DMS153 (cell line): Measurements from ENCODE around the gene PCDHGC3.
"Not testable (repeated sequence)": the region's sequence is repeated elsewhere in the genome, so short reads cannot be mapped to it uniquely, and the experiment has no call there.

Experiments
- DNase-seq: peaks from one replicate; lab custom pipeline; 2025; lab: John Stamatoyannopoulos, UW

Gene PCDHGC3

DNA sequence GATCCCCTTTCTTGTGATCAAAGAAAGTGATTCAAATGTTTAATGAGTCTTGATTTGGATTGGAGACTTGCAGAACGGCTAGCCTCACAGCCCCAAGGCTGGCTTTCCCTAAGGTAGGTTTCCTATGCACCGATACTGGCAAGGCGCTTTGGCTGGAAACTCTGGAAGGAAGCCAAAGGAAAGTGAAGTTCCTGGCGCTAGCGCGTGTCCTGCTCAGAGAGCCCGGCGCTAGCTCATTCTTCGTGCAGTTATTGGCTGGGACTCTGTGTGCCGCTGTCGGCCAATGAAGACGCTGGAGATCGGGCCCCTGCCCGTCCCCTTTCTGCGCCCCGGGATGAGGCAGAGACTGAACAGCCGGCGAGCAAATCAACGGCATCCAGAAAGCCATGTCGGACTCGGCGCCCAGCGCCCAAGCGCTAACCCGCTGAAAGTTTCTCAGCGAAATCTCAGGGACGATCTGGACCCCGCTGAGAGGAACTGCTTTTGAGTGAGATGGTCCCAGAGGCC is at the start of gene PCDHGC3:
Gene PCDHGC3, plus strand, starts transcription at position 342 of the 507 bp plus-strand sequence. Its CDS starts 151 bp downstream, at position 493.
- peak; percentile 65 for DNase-seq

GRCh38 chr5:141427783-141428426 is 47.9 kb upstream of the PCDHGC3 start:
- DNase-seq = no peak

GRCh38 chr5:141430332-141431113 is 45.2 kb upstream of the PCDHGC3 start, which contains the start of gene PCDHGA12:
TSS of gene PCDHGA12 (plus strand) at chr5:141430507. CDS start at chr5:141430760, 253 bp downstream.
- no peak for DNase-seq

- DNase-seq = no peak
These were observed 44.5 kb upstream of the PCDHGC3 start for GRCh38 chr5:141431286-141431685.

DNA sequence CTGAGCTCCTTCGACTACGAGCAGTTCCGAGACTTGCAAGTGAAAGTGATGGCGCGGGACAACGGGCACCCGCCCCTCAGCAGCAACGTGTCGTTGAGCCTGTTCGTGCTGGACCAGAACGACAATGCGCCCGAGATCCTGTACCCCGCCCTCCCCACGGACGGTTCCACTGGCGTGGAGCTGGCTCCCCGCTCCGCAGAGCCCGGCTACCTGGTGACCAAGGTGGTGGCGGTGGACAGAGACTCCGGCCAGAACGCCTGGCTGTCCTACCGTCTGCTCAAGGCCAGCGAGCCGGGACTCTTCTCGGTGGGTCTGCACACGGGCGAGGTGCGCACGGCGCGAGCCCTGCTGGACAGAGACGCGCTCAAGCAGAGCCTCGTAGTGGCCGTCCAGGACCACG is 43.5 kb upstream of the PCDHGC3 start:
- DNase-seq = not testable (repeated sequence)

DNA sequence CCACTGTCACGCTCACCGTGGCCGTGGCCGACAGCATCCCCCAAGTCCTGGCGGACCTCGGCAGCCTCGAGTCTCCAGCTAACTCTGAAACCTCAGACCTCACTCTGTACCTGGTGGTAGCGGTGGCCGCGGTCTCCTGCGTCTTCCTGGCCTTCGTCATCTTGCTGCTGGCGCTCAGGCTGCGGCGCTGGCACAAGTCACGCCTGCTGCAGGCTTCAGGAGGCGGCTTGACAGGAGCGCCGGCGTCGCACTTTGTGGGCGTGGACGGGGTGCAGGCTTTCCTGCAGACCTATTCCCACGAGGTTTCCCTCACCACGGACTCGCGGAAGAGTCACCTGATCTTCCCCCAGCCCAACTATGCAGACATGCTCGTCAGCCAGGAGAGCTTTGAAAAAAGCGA is 43.0 kb upstream of the PCDHGC3 start:
- DNase-seq = not testable (repeated sequence)

DNA sequence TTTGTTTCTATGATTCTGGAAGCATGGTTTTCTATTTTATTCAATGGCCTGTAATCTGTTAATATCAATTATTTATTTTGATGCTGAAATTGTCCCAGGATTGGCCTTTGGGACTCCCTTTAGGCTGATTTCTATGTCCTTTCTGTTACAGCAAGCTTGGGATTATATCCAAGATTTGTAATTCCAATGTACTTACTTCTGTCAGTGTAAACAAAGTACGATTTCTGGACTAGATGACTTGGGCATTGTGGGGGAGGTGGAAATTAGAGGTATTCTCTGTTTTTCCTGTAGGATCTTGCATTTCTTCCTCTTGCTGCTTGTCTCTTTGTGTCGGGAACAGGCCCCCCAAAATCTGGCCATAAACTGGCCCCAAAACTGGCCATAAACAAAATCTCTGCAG is 41.8 kb upstream of the PCDHGC3 start:
- no peak for DNase-seq

DNA sequence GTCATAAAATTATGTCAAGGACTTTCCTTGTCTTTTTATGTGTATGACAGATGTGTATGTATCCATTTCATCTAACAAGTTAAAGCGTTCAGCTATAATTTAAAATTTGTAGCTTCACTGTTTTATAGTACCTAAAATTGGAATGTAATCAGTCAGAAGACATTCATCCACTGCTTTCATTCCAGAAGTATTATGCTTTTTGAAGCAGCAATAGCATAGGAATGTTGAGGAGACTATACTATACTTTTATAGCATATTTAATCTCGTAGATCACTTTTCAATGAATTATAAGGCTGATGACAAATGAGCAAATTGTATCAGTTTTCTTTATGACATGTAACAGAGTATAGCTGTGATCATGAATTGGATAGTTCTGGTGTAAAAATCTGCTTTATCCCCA is 38.5 kb upstream of the PCDHGC3 start:
- DNase-seq = no peak

DNA sequence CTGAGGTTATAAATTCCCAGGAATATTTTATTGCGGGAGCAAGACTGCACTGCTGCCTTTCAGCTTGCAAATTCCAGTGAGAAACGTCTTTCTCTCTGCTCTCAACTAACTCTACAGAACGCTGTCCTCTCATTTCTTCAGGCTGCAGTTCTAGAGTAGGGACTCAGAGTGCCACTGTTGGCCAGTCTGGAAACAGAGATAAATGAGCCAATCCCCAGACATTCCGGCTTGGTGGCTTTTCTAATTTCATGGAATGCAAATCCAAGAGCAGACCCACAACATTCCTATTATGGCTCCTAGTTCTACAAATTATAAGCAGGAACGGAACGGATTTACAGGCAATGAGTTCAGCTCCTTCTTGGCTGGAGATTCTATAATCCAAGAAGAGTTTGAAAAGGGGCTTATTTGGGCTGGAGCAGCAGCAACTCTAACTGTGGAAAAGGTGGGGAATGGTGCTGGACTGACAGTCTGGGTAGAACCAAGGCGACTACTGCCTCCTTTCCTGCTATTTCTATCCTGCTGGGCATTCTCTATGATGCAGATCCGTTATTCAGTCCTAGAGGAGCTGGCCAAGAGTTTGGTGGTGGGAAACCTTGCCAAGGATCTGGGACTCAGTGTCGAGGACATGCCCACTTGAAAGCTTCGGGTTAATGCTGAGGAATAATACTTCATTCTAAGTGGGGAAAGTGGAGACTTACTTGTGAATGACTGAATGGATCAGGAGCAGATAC is 36.2 kb upstream of the PCDHGC3 start:
- DNase-seq = no peak

- no peak for DNase-seq
These were observed 35.4 kb upstream of the PCDHGC3 start for GRCh38 chr5:141440341-141440740.

- no peak for DNase-seq
These were observed 34.1 kb upstream of the PCDHGC3 start for GRCh38 chr5:141441571-141442170.

GRCh38 chr5:141465351-141465750 is 10.4 kb upstream of the PCDHGC3 start:
- no peak for DNase-seq

DNA sequence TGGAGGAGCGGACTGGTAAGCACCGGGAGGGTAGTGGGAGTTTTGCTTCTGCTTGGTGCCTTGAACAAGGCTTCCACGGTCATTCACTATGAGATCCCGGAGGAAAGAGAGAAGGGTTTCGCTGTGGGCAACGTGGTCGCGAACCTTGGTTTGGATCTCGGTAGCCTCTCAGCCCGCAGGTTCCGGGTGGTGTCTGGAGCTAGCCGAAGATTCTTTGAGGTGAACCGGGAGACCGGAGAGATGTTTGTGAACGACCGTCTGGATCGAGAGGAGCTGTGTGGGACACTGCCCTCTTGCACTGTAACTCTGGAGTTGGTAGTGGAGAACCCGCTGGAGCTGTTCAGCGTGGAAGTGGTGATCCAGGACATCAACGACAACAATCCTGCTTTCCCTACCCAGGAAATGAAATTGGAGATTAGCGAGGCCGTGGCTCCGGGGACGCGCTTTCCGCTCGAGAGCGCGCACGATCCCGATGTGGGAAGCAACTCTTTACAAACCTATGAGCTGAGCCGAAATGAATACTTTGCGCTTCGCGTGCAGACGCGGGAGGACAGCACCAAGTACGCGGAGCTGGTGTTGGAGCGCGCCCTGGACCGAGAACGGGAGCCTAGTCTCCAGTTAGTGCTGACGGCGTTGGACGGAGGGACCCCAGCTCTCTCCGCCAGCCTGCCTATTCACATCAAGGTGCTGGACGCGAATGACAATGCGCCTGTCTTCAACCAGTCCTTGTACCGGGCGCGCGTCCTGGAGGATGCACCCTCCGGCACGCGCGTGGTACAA is 556 bp downstream of the PCDHGC3 start:
- DNase-seq = peak; percentile 17

GRCh38 chr5:141477044-141477575 is 1.3 kb downstream of the PCDHGC3 start:
- no peak for DNase-seq

GRCh38 chr5:141477815-141478214 is 2.0 kb downstream of the PCDHGC3 start:
- DNase-seq = no peak

- DNase-seq = peak; percentile 5
These were observed 2.7 kb downstream of the PCDHGC3 start for GRCh38 chr5:141478321-141478945.

DNA sequence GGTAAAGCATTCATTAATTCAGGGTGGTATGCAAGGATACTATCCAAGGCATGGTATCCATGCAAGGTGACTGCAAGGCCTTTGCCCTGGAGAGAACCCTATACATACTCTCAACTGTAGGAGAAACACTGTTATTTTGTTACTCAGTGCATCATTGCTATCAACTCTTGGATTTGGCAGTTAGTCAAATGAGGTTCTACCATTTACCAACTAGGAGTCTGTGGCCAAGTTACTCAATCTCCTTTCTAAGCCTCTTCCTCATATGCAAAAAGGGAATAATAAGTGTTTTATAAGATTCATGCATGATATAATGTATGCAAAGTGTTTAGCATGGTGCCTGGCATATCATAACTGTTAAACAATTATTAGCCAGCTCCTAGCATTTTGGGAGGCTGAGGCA is 4.0 kb downstream of the PCDHGC3 start:
- DNase-seq = no peak

DNA sequence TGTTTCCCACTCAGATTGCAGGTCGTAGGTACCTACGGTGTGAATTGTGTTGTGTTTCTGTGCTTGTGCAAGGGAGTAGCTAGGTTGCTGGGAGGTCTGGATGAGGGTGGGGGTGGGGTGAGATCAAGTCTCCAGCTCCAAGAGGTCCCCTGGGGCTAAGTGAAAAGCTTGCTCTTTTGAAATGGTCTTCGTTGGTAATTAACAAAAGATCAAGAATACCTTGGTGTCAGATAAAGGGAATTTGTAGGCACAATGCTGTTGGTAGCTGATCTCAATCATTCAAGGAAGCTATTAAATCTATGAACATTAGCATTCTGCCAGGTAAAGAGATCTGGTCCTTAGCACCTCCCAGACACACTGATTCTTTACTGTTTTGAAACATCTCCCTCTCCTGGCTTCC is 8.1 kb downstream of the PCDHGC3 start:
- peak; percentile 3 for DNase-seq

- no peak for DNase-seq
These were observed 8.5 kb downstream of the PCDHGC3 start for GRCh38 chr5:141484310-141484640.

- no peak for DNase-seq
These were observed 9.0 kb downstream of the PCDHGC3 start, which contains the start of gene PCDHGC4 for GRCh38 chr5:141484641-141485311. TSS of gene PCDHGC4 (plus strand) at chr5:141485030. CDS start at chr5:141485174, 144 bp downstream.
